Thoracic aorta (tissue), 2 donors: ENCODE measurements around the gene NXPE1. TPM values are rescaled to one million over a fixed set of nuclear protein-coding genes. Genes with fewer than 3 reads are reported as not detected.
"Not testable (repeated sequence)": the region's sequence is repeated elsewhere in the genome, so short reads cannot be mapped to it uniquely, and the experiment has no call there.

ENCODE experiments used
- ATAC-seq: fragments of 150-250 bp; one replicate; pipeline ENCODE4 v1.8.0; 2017; ENCODE audit warnings: low read depth; ENCODE audit not compliant: insufficient number of reproducible peaks, low FRiP score
- DNase-seq: peaks from one replicate; pipeline ENCODE4 v3.0.0-alpha.2; 2020; ENCODE audit warnings: low spot score
- H3K27ac ChIP-seq, 2 donors: fragments of 200-600 bp; sonication (generic); 1 replicate in 1 of 2; 2 replicates in 1 of 2; pipeline ENCODE4 v1.5.1; 2016; ENCODE audit warnings: mild to moderate bottlenecking in 2 of 2, moderate library complexity in 2 of 2
- H3K27me3 ChIP-seq: fragments of 200-600 bp; sonication (generic); replicated peaks from 2 replicates; pipeline ENCODE4 v1.6.0; 2016; ENCODE audit warnings: mild to moderate bottlenecking; ENCODE audit not compliant: insufficient read depth
- H3K36me3 ChIP-seq: fragments of 200-600 bp; sonication (generic); one replicate; pipeline ENCODE4 v1.5.1; 2016
- H3K4me1 ChIP-seq, 2 donors: fragments of 200-600 bp; sonication (generic); 1 replicate in 1 of 2; 2 replicates in 1 of 2; pipeline versions ENCODE4 v1.5.1 to v1.6.0; 2016; ENCODE audit warnings: low read depth in 2 of 2, mild to moderate bottlenecking in 1 of 2; ENCODE audit not compliant: control insufficient read depth in 1 of 2
- H3K4me3 ChIP-seq: fragments of 200-600 bp; sonication (generic); 2 replicates; pipeline ENCODE4 v1.5.1; 2016; ENCODE audit warnings: mild to moderate bottlenecking
- H3K9me3 ChIP-seq: fragments of 200-600 bp; sonication (generic); 2 replicates; pipeline ENCODE4 v1.5.1; 2016
- CTCF ChIP-seq: fragments of 200-600 bp; sonication (generic); IDR thresholded peaks from one replicate; pipeline ENCODE4 v1.5.1; 2019; ENCODE audit warnings: antibody characterized with exemption
- total RNA-seq, 2 donors: library from RNA; depleted of rRNA; stranded (reverse); fragments of >200 nt; gene quantifications; one replicate each; pipeline versions ENCODE4 v1.1.0 to v1.2.3, GENCODE V29; 2016

The NXPE1 gene
- total RNA-seq, 2 donors from 2014 or later = not detected

DNA sequence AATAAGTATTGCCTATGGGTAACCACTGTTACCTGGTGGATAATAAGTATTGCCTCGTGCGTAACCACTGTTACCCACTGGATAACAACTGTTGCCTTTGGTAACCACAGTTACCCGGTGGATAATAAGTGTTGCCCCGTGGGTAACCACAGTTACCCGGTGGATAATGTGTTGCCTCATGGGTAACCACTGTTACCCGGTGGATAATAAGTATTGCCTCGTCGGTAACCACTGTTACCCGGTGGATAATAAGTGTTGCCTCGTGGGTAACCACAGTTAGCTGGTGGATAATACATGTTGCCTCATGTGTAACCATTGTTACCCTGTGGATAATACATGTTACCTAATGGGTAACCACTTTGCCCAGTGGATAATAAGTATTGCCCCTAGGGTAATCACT lies 45.7 kb upstream of the NXPE1 start:
- Histone ChIP-seq H3K36me3 (no peaks in the 10 kb centered on the region), H3K27me3 (no peaks in the 10 kb centered on the region), H3K9me3 (no peaks in the 10 kb centered on the region), H3K27ac (no peak overlapping the region), H3K4me3 (no peak overlapping the region), H3K4me1 (no peaks in the 10 kb centered on the region)
- DNase-seq = no peak
- no peak for TF ChIP-seq CTCF
- no peak for ATAC-seq

GRCh38 chr11:114604886-114605285 lies 45.2 kb upstream of the NXPE1 start:
- H3K9me3 ChIP-seq = no peaks in the 10 kb centered on the region
- H3K36me3 ChIP-seq = no peaks in the 10 kb centered on the region
- no peak overlapping the region for H3K27ac ChIP-seq
- ATAC-seq = no peak
- no peaks in the 10 kb centered on the region for H3K27me3 ChIP-seq
- no peaks in the 10 kb centered on the region for H3K4me1 ChIP-seq
- no peak overlapping the region for H3K4me3 ChIP-seq
- no peak for TF ChIP-seq CTCF
- DNase-seq = no peak

DNA sequence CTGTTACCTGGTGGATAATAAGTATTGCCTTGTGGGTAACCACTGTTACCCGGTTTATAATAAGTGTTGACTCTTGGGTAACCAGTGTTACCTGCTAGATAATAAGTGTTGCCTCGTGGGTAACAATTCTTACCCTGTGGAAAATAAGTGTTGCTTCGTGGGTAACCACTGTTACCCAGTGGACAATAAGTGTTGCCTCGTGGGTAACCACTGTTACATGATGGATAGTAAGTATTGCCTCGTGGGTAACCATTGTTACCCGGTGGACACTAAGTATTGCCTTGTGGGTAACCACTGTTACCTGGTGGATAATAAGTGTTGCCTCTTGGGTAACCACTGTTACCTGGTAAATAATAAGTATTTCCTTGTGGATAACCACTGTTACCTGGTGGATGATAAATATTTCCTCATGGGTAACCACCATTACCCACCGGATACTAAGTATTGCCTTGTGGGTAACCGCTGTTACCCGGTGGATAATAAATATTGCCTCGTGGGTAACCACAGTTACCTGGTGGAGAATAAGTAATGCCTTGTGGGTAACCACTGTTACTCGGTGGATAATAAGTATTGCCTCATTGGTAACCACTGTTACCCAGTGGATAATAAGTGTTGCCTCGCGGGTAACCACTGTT lies 44.6 kb upstream of the NXPE1 start:
- H3K36me3 ChIP-seq = no peaks in the 10 kb centered on the region
- DNase-seq = no peak
- no peak overlapping the region for H3K27ac ChIP-seq
- H3K4me3 ChIP-seq = no peak overlapping the region
- no peaks in the 10 kb centered on the region for H3K27me3 ChIP-seq
- no peaks in the 10 kb centered on the region for H3K9me3 ChIP-seq
- no peak for ATAC-seq
- TF ChIP-seq CTCF = no peak
- H3K4me1 ChIP-seq = no peaks in the 10 kb centered on the region

DNA sequence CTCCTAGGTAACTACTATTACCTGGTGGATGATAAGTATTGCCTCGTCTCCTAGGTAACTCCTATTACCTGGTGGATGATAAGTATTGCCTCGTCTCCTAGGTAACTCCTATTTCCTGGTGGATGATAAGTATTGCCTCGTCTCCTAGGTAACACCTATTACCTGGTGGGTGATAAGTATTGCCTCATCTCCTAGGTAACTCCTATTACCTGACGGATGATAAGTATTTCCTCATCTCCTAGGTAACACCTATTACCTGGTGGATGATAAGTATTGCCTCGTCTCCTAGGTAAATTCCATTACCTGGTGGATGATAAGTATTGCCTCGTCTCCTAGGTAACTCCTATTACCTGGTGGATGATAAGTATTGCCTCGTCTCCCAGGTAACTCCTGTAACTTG lies 43.5 kb upstream of the NXPE1 start:
- not testable (repeated sequence) for H3K27ac ChIP-seq, ATAC-seq, H3K9me3 ChIP-seq, H3K27me3 ChIP-seq, H3K4me3 ChIP-seq, H3K4me1 ChIP-seq, DNase-seq, H3K36me3 ChIP-seq

DNA sequence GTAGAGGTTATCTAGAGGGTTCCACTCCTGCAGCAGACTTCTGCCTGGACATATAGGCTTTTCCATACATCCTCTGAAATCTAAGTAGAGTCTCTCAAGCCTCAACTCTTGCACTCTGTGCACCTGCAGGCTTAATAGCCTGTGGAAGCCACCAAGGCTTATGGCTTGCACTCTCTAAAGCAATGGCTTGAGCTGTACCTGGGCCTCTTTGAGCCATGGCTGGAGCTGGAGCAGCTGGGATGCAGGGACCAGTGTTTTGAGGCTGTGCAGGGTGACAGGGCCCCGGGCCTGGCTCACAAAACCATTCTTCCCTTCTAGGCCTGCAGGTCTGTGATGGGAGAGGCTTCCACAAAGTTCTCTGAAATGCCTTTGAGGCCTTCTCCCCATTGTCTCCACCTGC lies 38.8 kb upstream of the NXPE1 start:
- no peak for TF ChIP-seq CTCF
- DNase-seq = no peak
- no peak overlapping the region for H3K27ac ChIP-seq
- ATAC-seq = no peak
- no peaks in the 10 kb centered on the region for H3K36me3 ChIP-seq
- no peaks in the 10 kb centered on the region for H3K27me3 ChIP-seq
- H3K4me1 ChIP-seq = peaks cover 0 to 4% of the 10 kb centered on the region in 2 donors
- no peak overlapping the region for H3K4me3 ChIP-seq
- no peaks in the 10 kb centered on the region for H3K9me3 ChIP-seq
